Stimulated activated CD8-positive, alpha-beta memory T cell treated with anti-CD3 and anti-CD28 coated beads, Interleukin-4, amount 100 ng/mL, for 4 hours (primary cell): Measurements from ENCODE around the gene RASSF4.

Experiments used
- DNase-seq, 2 donors: peaks; one replicate each; pipeline ENCODE4 v3.0.0-alpha.2; 2020; ENCODE audit warnings: low read depth in 2 of 2, low spot score in 1 of 2

The RASSF4 gene

DNA sequence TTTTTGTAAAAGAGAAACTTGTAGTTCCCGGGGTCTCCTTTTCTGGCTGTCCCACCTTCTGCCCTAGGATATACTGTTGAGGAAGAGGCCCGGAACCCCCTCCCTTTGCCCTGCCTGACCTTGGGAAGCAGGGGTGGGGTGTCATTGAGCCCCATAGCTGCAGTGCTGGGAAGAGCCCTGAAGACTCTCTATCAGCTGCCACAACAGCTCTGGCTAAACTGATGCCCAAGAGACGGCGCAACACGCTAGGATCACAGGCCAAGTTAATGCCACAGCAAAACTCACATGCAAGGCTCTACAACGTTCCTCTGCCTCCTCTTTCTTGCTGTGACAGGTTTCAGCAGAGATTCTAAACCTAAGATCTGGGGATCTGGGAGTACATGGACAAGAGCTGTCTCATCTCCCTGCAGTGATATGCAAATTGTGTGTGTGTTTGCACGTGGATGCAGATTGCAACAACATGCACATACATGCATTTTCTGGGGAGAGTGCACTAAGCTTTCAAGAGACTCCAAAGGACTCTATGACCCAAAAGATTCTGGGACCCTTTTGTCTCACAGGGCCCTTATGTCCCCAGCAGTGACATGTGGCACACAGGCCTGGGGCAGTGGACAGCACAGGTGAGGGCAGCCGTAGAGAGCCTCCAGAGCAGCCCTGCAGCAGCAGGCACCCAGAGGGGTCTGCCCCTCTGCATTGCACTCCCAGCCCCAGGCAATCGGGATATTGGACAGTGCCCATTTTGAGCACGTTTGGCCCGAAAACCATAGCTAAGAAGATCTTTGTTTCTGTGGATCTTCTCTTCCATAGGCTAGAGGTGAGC is 2.5 kb downstream of the RASSF4 start:
- no peak for DNase-seq

DNA sequence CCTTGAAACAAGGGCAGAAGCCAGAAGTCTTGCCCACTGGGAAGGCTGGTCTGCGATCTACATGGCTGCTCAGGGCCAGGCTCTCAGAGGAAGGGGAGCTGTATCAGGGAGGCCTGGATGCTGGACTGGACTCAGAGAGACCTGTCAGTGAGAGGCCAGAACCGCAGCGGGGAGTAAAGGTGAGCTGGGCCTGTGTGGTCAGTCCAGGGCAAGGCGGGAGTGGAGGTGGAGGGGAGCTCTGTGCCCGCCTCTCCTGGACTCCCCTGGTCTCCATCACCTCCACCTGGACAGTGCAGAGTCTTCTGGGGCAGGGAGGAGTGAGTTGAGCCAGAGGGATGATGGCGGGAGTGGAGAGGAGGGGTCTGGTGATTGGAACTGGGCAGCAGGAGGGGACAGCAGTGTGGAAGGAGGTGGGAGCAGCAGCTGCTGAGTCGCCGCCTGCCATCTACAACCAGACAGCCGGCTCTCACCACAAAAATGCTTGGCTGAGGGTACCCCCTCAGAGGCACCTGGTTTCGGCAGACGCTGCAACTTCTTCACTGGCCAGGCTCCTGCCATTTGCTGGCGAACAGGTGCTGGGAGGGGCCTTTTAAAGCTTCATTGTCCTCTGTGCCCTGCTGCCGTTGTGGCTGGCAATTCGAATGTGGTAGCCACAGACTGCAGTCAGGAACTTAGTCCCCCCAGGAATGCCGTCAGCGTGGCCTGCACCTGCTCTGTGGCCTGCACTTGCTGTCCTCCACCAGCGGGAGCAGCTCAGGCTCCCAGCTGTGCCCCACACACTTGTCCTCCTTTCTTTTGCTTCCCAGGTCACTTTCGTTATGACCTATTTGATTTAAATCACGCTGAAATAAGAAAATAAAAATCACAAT is 3.5 kb downstream of the RASSF4 start:
- no peak for DNase-seq

DNA sequence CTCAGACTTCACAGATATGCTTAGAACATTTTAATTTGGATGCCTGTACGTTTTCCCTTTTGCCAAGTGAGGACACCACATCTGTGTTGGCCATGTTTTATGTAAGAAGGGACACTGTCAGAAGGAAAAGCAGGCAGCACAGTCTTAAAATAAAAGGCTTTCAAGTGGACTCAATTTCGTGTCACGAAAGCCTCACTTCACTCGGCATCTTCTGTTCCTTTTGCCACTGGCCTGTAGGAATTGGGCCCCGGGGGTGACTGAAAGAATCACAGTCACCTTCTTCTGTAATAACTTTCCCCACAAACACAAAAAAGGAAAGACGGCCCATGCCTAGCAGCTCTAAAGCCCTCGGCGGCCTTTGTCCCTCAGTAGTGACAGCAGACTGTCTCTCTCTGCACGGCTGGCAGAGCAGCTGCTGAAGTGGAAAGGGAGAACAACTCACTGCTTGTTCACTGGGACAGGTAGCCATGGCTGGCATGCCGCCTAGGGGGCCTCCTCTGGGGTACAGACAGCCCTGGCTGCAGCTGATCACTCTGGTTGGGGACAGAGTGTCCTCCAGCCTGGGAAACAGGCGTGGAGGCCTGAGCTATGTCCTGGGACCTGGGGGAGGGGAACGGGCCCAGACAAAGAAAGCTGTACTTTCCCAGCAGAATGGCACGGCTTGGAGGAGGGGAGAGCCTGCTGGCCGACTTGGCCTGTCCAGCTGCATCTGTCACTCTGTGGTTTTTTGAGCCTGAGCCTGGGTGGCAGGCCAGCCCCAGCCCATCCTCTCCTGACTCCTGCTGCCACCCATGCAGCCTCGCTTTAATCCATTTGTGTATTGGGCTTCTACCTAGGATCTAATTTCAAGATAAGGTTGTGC is 4.4 kb downstream of the RASSF4 start:
- no peak for DNase-seq

DNA sequence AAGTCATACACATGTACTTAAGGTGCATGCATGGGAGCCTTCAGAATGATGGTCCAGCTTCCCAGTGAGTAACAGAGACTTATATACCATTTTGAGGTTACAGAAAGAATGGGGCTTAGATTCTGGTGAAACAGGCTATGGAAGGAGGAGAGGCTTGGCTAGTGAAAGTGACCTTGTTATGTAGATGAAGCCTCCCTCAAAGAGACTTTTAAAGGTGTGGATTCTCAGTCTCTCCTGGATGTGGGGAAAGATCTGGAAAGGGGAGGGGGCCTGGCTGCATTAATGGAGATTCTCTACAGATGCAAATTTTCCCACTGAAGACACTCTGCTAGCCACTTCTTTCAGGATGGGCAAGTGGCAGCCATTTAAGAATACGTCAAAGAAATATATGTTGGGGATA is 5.5 kb downstream of the RASSF4 start:
- DNase-seq: no peak

DNA sequence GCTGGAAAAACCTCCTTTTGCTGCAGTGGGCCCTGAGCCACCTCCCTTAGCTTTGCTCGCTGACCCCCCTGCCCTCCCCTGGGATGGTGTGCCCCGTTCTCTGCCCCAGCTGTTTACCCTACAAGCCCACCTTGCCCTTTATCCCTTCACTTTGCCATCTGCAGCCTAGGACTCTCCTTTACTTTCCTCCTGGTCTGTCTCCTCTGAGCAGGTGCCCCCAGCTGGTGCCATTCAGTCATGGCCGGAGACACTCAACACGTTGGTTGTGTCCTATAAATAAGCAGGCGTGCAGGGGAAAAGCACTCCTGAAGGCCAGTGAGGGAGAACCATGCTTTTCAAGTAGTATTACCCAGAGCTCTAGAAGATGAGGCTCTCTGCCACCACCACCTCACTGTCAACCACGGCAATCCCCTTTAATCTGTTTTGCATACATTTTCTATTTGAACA is 6.1 kb downstream of the RASSF4 start:
- no peak for DNase-seq

DNA sequence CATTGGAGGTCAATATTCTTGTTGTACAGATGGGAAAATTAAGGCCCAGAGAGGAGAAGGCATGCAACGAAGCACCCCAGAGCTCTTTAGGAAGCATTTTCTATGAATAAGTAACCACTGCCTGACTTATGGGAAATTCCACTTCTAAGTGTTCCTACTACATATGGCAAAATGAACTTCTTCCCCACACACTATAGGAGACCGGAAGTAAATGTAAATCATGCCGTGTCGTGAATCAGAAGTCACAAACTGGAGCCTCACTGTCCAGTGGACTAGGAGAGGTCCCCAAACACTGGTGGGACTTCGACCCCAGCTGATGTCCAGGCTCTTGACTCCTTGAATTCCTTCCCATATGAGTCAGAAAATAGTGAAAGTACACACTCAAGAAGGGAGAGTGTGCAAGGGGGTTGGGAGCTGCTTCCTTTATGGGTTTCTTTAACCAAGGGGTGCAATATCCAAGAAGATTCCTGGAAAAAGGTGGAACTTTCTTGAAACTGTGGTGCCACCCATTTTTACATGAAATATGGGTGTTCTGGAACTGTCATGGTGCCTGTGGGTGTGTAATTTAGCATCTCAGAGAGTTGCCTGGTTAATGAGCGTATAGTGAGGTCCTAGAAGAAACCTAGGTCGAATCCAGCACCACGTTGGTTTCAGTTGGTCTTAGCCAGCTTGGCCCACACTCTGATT is 6.7 kb downstream of the RASSF4 start:
- no peak for DNase-seq

DNA sequence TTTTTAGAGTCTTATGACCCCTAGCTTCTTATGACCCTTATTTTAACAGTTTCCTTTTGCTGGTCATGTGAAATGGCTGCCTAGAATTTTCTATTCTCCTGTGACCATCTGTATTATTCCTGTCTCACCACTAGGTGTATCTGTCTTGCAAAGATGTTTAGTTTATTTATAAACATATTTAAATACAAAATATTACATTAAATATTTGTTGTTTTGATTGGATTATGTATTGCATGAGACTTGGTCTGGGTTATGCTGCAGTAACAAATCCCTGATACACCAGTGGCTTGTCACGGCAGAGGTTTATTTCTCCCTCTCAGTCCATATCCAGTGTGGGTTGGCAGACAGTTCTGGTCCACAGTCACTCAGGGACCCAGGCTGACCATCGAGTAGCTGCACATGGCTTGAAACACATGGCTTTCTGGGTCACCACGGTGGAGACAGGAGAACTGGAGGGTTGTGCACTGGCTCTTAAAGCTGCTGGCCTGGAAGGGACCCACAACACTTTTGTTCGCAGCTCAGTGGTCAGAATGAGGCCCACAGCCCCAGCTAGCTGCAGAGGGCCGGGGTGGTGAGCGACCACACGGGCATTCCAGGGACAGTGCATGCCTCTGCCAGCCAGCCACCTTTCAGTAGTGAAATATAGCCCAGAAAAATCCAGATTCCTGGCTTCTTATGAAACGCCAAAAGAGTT is 7.4 kb downstream of the RASSF4 start:
- DNase-seq: no peak

DNA sequence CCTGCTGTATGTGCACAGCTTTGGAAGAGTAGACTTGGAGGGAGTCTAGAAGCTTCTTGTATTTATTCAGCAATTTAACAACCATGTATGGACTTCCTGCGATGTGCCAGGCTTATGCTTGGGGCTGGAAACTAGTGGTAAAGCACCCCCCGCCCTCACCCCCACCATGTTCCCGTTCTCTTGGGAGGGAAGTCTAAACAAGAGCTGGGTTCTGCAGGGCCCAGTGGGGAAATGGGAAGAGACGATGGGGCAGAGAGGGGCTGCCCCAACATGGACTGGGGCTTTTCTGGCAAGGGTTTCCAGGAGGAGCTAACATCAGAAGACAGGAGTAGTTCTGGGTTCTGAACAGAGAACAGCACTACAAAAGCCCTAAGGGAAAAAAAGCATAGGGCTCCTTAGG is 8.0 kb downstream of the RASSF4 start:
- DNase-seq: no peak

DNA sequence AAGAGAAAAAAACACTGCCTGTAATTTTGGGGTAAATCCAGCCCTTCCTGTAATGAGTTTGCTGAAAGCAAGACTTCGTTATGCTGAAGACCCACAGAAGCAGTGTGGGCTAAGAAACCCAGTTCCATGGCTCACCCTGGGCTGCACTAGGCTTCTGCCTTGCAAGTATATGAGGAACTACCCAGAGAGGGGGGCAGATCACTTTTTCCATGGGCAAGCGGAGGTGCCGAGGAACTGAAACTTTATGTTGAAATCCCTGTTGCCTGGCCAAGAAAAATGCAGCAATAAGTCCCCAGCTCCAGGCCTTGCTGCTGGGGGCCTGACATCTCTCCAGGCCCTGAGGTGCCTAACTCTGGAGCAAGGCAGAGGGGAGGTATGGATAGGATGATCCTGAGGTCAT is 8.5 kb downstream of the RASSF4 start:
- no peak for DNase-seq

DNA sequence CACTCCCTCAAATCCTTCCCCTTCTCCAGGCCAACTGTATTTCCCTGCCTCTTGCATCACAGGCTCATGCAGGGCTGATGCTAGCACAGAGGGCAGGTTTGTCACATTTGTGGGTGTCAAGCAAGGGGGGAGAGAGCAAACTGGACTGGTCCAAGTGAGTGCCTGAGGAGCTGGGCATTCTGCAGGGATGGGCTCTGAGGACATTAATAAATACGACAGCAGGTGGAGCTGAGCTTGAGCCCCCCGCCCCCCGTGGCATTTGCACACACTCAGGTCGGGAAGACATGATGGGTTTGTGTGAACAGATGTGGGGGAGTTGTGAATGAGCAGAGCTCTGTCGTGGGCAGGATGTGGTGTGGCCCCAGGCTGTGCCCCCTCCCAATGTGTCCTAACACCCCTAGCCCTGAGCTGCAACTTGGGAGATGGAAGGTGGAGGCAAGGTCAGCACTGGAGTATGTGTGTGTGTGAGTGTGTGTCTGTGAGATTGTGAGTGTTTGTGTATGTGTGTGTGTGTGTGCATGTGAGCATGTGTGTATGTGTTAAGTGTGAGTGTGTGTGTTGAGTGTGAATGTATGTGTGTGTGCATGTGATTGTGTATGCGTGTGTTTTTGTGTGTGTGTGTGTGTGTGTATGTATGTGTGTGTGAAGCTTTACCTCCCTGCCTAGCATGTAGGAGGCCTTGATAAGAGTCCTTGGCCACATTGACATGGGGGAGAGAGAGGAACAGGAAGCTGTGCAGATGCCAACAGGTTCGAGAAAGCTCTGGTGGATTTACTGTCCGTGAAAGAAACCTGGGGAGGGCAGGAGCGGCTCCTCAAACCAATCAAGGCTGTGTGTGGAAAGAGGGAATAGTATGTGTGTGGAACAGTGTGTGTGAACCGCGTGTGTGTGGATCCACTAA is 9.1 kb downstream of the RASSF4 start:
- no peak for DNase-seq

DNA sequence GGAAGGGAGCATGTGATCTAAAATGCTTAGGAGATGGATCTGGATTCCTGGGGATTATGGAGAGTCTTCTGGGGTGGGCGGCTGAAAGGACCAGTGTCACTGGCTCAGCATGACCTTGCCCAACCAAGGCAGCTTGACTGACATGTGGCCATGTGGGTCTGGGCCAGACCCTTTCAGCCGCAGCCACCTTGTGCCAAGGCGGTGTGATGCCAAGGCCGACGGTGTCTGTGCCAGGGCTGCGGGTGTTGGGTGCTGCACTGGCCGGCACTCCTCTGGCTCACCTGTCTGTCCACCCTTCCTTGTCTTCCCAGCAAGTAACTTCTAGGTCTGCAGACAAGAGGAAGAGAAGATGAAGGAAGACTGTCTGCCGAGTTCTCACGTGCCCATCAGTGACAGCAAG is 10.3 kb downstream of the RASSF4 start:
- no peak for DNase-seq

DNA sequence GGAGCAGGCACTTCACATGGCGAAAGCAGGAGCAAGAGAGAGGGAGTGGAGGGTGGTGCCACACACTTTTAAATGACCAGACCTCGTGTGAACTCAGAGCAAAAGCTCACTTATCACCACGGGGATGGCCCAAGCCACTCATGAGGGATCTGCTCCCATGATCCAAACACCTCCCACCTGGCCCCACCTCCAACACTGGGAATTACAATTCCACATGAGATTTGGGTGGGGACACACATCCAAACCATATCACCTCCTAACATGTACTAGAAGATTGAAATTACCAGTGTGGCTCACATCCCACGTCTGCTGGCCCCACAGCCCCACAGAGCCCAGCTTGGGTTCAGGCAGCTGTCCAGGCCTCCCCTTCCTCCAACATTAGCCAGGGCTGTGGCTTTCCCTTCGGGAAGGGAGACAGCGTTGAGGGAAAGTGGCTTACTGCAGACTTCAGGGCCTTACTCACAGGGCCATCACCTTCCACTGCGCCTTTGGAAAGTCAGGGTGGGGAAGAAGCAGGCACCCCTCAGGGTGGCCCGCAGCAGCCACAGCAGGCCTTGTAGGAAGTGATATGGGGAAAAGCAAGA is 11.3 kb downstream of the RASSF4 start:
- DNase-seq: no peak

DNA sequence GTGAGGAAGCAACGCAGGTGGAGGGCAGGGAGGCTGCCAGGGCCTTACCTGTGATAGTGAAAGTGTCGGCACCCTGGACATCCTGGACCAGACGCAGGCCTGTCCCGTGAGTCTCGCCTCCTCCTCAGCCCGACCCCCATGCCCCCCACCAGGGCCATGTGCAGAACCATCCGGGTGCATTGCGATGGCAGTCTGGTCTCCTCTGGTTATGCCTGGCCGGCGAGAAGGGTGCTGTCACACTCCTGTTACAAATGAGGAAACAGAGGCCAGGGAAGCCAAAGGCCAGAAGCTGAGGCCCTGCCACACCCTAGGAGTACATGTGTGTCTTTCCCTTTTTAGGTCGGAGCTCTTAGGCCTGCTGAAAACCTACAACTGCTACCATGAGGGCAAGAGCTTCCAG is 11.8 kb downstream of the RASSF4 start:
- no peak for DNase-seq

DNA sequence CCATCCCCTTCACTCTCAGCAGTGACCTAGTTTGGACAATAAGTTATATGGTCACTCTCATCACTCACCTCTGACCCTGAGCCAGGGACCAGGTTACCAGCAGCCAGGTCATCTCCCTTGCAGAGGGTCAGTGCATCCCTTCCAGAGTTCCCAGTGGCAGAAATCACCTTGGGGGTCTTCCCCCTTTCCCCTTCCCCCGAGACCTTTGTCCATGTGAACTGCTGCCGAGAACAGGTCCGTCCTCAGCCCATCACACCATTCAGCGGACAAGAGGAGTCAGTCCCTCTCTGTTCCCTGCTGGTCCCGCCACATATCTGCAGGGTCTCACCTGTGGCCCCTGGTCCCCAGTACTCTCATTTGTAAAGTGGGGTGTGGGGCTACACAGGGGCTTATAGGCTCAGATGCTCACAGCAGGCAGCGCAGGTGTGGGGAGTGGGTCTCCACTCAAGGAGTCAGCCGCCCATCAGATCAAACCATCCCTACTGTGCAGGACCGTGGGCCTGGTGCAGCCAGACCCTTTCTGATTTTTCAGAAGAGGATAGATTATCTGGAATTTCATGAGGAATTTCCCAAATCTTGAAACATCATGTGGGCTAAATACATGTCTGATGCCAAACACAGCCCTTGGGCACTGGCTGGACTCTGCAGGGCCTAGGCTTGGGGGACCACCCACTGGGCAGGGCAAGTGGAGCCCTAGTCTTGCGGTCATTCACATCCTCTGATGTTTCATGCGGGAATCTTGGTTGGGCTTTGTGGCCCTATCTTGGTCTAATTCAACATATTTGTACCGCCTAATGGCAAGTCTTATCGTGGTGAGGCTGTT is 12.5 kb downstream of the RASSF4 start:
- DNase-seq: no peak

DNA sequence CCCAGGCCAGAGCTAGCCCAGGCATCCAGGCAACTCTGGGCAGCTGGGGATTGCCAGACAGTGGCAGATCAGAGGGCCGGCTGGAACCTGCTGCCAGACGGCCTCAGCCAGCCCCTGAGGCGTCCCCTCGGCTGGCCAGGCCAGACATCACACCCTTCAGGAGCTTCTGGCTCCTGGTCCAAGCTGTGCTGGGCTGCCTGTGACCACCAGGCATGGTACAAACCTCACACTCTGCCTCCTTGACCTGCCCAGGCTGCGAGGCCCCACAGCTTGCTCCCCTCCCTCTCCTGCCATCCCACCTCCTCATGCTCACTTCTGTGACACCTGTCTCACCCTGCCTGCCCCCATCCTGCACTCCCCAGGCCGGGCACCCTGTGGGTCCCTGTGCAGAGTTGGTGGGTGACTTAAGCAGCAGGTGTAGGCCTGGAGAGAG is 13.3 kb downstream of the RASSF4 start:
- DNase-seq: no peak

DNA sequence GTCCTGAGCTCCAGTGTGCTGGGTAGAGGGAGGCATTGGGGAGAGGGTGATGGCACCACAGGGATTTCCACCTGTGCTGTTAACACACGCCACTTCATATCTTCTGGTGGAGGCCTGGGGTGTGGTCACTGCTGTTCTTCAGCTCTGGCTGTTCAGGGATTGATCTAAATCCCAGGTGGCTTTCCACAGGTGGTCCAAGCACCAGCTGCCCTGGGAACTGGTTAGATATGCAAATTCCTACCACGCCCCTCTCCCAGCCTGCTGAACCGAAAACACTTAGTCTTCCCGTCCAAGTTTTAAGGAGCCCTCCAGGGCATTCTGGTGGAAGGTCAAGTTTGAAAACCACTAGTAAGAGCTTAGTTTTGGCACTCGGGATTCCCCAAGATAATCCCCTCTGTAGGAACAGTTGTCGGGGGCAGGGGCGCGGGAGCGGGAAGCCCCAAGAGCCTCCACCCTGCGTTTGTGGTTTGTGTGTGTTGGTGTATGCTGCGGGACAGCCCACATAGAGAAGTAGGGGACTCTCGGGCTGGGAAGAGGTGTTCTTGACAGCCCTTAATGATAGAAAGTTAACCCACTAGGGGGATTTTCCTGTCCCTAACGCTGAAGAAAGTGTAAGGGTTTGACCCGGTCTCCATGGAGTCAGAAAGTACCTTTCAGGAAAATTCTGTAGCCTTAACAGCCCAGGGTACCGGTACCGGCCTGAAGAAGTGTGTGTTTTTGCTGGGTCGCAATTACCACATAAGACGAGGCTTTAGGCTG is 13.9 kb downstream of the RASSF4 start:
- no peak for DNase-seq

DNA sequence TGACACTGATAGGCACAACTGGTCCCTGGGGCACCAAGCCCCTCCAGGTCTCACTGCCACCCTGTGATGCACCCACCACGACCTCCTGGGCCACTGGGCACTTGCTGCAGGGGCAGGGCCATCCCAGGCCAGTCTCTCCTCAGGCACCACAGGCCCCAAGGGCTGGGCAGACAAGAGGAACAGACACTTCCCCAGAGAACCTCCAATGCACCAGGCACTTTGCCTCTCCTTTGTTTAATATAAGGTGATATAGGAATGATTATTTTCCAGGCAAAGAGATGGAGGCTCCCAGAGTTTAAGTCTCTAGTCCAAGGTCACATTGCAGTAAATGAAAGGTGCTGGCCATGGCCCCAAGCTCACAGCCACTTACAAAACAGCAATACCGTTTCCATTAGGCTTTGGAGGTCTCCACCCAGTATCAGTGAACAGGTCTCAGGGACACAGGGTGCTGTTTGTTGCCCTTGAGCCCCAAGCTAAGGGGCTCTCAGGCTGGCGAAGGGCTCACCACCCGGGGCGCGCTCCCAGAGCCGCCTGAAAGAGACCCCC is 14.6 kb downstream of the RASSF4 start:
- DNase-seq: no peak
